ENCODE measurements around the gene AUTS2. TPM values are rescaled to one million over a fixed set of nuclear protein-coding genes. Genes with fewer than 3 reads are reported as not detected.

Gene AUTS2
- total and polyA plus RNA-seq, 11 donors = 3.4 to 14.0 (median 7.3) TPM

GRCh38 chr7:70406950-70407209, 808.6 kb downstream of the AUTS2 start:
- intact Hi-C loops (cut with DNase I) = no loop called here
- WGBS, 4 donors = 87 to 91% (median 90%) methylated on average over 4 of the region's 4 CpGs
- DNase-seq (no peak), ATAC-seq (no peak)
- Histone ChIP-seq H3K27ac (no peak overlapping the region), H3K4me3 (no peak overlapping the region), H3K9me3 (no peaks in the 10 kb centered on the region), H3K27me3 (no peaks in the 10 kb centered on the region), H3K36me3 (no peaks in the 10 kb centered on the region), H3K4me1 (no peaks in the 10 kb centered on the region)
- TF ChIP-seq CTCF (IDR thresholded peaks at IDR 0.05) (no peak), POLR2A (IDR thresholded peaks at IDR 0.05) (no peak)

GRCh38 chr7:70408477-70408876, 810.2 kb downstream of the AUTS2 start:
- Histone ChIP-seq H3K4me3 (no peak overlapping the region), H3K4me1 (no peaks in the 10 kb centered on the region), H3K9me3 (no peaks in the 10 kb centered on the region), H3K27me3 (no peaks in the 10 kb centered on the region), H3K36me3 (no peaks in the 10 kb centered on the region), H3K27ac (no peak overlapping the region)
- 89 to 93% (median 90%) methylated on average over 2 of the region's 2 CpGs for WGBS, 4 donors
- intact Hi-C loops (cut with DNase I) = no loop called here
- DNase-seq (no peak), ATAC-seq (no peak)
- no peak for TF ChIP-seq POLR2A (IDR thresholded peaks at IDR 0.05)
- no peak for TF ChIP-seq CTCF (IDR thresholded peaks at IDR 0.05)

- TF ChIP-seq CTCF (IDR thresholded peaks at IDR 0.05) (no peak), POLR2A (IDR thresholded peaks at IDR 0.05) (no peak)
- H3K9me3 ChIP-seq = no peaks in the 10 kb centered on the region
- no peaks in the 10 kb centered on the region for H3K4me1 ChIP-seq
- ATAC-seq (no peak), DNase-seq (no peak)
- intact Hi-C loops (cut with DNase I) = no loop called here
- WGBS, 4 donors = 97 to 98% (median 97%) methylated on average over 3 of the region's 3 CpGs
- H3K27me3 ChIP-seq = no peaks in the 10 kb centered on the region
- no peak overlapping the region for H3K4me3 ChIP-seq
- H3K36me3 ChIP-seq = no peaks in the 10 kb centered on the region
- no peak overlapping the region for H3K27ac ChIP-seq
Observed at GRCh38 chr7:70408891-70409290, 810.6 kb downstream of the AUTS2 start.

GRCh38 chr7:70410134-70410750, 812.0 kb downstream of the AUTS2 start:
- Histone ChIP-seq H3K27me3 (no peaks in the 10 kb centered on the region), H3K4me3 (no peak overlapping the region), H3K9me3 (no peaks in the 10 kb centered on the region), H3K4me1 (no peaks in the 10 kb centered on the region), H3K27ac (no peak overlapping the region), H3K36me3 (no peaks in the 10 kb centered on the region)
- intact Hi-C loops (cut with DNase I) = no loop called here
- no peak for ATAC-seq
- 97 to 99% (median 98%) methylated on average over 8 of the region's 8 CpGs for WGBS, 4 donors
- DNase-seq = no peak
- TF ChIP-seq CTCF (IDR thresholded peaks at IDR 0.05) (no peak), POLR2A (IDR thresholded peaks at IDR 0.05) (no peak)
